AG08396 (cell line): ENCODE results near the gene RPS6KA2.
A peak's percentile ranks its signal among the peaks of the same experiment; 100 is the strongest.

ENCODE experiments used
- DNase-seq: peaks from one replicate; pipeline ENCODE4 v3.0.0; 2012; ENCODE audit warnings: low spot score, mixed read lengths

The RPS6KA2 gene

GRCh38 chr6:166615059-166615770 lies 11.8 kb downstream of the RPS6KA2 start:
- no peak for DNase-seq

DNA sequence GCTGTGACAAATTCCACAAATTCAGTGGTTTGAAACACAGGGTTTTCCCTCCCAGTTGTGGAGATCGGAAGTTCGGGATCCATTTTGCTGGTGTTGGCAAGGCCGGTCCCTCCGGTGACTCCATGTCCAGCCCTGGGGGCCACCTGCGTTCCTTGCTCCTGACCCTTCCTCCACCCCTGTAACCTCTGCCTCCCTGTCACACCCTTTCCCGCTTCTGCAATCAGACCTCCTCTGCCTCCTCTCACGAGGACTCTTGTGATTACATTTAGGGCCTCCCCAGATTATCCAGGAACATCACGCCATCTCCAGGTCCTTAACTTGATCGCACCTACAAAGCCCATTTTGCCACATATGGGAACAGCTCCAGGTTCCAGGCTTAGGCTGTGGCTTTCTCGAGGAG lies 12.5 kb downstream of the RPS6KA2 start:
- no peak for DNase-seq

- DNase-seq, result no peak
Observed at GRCh38 chr6:166614171-166614583, 12.9 kb downstream of the RPS6KA2 start.

- DNase-seq, result no peak
Observed at GRCh38 chr6:166613027-166613426, 14.0 kb downstream of the RPS6KA2 start.

DNA sequence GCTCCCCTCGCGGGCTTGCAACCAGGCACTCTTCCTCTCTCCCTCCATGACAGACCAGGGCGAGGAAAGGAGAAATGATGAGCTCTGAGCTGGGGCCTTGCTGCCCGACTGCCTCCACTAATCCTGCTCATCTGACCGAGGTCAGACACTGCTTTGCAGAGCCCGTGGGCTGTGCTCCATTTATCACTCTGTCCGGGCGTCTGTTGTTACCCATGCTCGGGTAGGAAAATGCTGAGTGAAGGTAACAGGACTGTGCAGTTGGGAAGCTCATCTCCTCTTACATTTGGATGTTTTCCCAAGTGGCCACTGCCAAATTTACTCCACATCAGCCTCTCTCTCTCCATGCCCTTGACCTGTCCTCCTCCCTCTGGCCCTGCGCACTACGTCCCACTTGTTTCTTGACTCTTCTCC lies 14.6 kb downstream of the RPS6KA2 start:
- DNase-seq, result no peak

GRCh38 chr6:166611631-166612030 lies 15.4 kb downstream of the RPS6KA2 start:
- no peak for DNase-seq

DNA sequence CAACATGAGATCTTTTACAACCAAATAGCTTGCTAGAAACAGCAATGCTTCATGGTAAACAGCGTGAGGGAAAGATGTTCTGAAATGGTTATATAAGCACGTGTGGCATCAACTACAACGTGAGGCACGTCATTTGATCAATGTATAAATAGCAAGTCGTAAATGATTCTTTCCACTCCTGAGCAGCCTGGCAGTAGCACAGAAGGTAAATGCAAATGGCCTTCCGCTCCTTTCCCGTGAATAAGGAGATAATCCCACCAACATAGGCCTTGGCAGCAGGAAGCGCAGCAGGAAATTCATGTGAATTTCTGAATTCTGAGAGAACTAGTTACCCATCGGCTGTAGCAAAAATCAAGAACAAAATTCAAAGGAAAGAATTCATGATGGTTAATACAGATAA lies 17.0 kb downstream of the RPS6KA2 start:
- no peak for DNase-seq

DNA sequence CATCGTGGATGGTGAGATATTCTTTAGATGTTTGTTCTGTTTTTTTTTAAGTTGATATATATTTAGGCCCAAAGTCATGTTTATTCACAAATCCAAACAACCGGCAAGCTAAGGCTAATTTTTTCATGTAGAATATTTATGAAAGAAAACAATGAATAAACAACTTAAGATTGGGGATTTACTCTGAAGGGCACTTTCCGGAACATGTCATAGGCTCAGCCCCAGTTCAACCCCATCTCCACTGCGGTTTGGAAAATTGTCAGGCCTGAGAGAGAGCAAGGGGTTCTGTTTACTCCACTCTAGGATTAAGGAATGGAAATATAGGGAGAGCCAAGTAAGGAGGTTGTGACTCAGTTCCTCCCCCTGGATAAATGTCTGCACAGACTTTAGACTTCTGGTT lies 18.3 kb downstream of the RPS6KA2 start:
- peak; percentile 79 for DNase-seq

DNA sequence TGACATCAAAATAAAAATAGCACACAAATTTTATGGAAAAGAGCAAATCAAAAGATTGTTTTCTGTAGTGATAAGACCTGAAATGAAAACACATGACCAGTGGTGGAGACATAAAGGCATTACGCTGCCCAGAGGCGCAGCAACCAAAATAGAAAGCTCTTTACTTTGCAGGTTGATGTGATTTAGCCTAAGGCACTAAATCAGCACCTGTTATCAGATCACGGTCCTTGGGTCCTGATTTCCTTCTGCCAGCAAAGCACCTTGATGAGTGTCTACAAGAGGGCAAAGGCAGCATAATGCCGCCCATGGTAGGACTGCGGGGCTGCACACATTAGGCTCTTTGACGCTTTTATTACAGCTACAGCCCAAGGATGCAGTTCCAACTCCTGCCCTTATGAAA lies 21.3 kb downstream of the RPS6KA2 start:
- no peak for DNase-seq

- no peak for DNase-seq
Observed at GRCh38 chr6:166604911-166605310, 22.1 kb downstream of the RPS6KA2 start.

GRCh38 chr6:166604328-166604727 lies 22.7 kb downstream of the RPS6KA2 start:
- DNase-seq, result no peak

GRCh38 chr6:166603043-166603690 lies 23.9 kb downstream of the RPS6KA2 start:
- DNase-seq, result no peak

DNA sequence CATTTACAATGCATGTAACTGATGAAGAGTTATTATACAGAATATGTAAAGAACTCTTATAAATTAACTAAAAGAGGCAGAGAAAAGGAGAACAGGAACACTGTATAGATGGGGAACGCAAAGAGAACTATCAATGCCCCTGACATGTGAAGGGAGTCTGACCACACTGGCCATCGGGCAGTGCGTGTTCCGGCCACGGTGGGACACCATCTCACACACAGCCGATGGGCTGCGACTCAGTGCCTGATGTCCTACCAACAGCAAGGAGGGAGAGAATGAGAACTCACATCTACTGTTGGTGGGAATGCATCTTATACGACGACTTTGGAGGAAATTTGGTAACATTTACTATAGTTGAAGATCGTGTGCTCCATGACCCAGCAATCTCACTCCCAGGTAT lies 25.1 kb downstream of the RPS6KA2 start:
- DNase-seq, result no peak

GRCh38 chr6:166600931-166601330 lies 26.1 kb downstream of the RPS6KA2 start:
- no peak for DNase-seq

GRCh38 chr6:166599205-166599604 lies 27.8 kb downstream of the RPS6KA2 start:
- DNase-seq, result no peak

DNA sequence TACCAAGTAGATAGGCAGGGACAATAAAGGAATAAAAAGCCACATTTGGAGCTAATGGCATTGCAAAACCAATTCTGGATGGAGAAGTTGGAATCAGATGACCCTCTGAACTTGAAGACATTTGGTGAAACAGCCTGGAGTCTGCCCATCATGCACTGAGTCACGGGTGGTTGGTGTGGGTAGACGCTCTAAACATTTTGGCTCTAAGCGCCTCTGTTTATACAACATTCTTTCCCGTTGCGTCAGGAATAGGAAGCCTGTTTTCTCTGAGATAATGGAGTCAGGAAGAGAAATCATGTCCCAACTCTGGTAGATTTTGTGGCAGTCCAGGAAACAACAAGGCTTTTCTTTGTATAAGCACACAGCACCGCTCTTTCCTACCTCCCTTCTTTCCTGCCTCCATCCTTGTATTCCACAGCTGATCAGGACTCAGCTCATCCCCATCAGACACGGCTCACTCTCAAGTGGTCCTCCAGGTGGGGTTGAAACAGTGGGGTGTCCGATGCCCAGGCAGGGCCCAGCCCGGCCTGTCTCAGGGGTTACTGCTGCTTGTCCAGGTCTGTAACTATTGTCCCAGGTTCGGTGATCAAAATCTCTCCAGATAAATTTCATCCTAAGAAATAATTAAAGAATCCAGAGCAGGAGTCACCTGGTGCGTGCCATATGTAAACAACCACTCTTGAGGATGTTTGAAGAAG lies 28.5 kb downstream of the RPS6KA2 start:
- DNase-seq, result peak; percentile 77

DNA sequence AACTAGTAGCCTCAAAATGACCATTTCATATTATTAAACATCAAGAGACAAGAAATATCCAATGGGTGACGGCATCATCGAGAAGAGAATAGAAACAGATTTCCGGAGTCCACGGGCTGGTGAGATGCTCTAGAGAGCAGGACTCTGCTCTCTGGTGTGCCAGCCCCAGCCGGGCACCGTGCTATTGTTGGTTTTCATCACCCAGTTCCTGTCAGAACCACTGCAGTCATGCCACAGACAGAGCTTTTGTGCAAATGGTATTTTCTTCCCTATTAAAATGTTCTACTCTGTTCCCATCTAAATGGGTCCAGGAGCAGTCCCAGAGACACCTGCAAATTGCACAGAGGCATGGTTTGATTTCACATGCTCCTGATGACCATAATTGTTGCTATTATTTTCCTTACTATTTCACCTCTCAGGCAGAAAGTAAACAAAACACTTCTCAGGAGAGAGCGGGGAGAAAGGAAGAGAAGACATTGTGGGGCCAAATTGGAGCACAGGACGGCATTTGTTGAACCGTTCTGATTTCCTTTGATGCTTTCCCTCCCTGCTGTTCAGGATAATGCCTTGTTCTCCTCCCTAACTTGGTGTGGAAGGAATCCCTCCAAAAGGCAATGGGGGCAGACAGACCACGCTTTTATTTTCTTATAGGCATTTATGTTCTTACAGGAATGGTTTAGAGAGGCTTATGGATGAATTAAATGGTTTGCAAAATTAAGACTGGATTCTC lies 29.2 kb downstream of the RPS6KA2 start:
- no peak for DNase-seq

DNA sequence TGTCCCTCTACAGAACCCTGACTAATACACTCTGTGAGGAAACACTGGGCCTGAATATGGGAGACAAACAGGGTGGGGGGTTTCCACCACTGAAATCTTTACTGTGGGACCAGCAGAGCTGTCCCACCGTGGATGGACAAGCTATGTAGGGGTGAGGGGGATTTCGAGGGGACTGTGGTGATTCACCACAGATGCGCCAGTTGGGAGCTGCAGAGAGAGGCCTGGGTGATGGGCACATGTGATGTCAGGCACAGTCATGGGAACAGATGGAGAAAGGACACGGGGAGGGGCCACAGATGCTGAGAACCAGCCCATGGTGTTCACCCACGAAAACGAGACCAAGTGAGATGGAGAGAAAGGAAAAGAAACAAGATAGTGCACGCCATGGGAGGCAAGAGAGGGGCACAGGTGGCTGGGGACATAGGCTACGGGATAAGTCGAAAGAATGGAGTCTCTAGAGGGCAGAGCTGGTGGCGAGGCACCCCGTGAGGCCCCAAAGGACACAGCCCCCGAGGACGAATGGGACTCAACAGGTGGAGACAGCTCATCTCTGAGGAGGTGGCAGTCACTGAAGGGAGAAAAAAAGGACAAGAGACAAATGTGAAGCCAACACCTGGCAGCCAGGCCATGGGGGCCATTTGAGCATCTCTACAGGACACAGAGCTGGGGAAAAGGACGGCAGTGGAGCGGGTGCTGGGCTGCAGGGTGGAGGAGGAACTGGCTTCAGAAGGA lies 30.1 kb downstream of the RPS6KA2 start:
- no peak for DNase-seq

- DNase-seq, result no peak
Observed at GRCh38 chr6:166595949-166596348, 31.1 kb downstream of the RPS6KA2 start.

DNA sequence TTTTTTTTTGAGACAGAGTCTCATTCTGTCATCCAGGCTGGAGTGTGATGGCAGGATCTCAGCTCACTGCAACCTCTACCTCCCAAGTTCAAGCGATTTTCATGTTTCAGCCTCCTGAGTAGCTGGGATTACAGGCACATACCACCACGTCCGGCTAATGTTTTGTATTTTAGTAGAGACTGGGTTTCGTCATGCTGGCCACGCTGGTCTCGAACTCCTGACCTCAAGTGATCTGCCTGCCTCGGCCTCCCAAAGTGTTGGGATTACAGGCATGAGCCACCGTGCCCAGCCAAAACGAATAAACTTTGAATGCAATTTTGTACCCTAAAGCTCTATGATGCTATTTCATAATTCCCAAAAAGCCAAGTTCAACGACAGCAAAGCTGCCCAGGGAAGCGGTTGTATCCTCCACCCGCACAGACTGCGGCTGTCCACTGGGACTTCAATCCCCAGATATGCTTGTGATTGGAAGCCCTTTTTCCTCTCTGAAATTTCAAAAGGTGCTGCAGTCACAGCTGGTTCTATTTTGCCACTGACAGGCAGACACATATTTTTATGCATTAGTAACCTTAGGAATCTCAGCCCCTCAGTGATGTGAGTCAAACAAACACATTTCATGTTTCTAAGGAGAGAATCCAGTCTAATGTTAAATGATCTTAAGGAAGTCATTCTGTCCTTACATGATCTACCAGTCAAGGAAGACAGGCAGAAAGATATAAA lies 31.8 kb downstream of the RPS6KA2 start:
- DNase-seq, result peak; percentile 70

GRCh38 chr6:166592821-166593220 lies 34.2 kb downstream of the RPS6KA2 start:
- DNase-seq, result no peak
